HG02571 (cell line): ENCODE results near the gene PEAR1.

ENCODE experiments used
- ATAC-seq: cut with Tn5 transposase; IDR thresholded peaks from one replicate; pipeline ENCODE4 v1.9.1; 2021; ENCODE audit warnings: mild to moderate bottlenecking, moderate library complexity; ENCODE audit not compliant: unreplicated experiment

The PEAR1 gene

DNA sequence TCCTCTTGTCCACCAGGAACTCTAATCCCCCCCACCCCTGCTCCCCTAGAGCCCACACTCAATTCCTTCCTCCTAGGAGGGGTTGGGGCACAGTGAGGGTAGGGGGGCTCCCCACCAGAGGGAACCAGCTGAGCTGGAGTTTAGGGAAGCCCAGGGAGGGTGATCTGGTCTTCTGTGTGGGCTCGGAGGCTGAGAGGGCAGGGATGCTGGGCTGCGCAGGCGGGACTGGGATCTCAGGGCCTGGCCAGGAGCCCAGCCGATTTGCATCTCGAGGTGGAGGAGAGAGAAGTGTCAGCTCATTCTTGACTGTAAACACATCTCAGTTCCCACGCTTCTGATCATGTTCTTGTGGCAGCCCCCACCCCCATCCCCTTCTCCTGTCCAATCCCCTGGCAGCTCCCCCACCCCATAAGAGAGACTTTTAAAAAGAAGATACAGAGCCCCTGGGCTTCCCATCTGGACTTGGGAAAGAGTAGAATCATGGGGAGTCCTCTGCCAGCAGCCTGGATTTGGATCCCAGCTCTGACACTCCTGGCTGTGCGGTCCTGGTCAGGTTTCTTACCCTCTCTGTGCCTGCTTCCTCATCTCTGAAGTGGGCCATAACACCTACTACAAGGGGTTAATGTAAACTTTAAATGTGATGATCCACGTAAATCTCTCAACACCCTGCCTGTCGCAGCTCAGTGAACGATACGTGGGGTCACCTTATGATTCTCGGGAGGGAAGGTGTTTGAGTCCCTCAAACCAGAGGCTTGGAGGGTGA lies 6.6 kb downstream of the PEAR1 start:
- no peak for ATAC-seq

DNA sequence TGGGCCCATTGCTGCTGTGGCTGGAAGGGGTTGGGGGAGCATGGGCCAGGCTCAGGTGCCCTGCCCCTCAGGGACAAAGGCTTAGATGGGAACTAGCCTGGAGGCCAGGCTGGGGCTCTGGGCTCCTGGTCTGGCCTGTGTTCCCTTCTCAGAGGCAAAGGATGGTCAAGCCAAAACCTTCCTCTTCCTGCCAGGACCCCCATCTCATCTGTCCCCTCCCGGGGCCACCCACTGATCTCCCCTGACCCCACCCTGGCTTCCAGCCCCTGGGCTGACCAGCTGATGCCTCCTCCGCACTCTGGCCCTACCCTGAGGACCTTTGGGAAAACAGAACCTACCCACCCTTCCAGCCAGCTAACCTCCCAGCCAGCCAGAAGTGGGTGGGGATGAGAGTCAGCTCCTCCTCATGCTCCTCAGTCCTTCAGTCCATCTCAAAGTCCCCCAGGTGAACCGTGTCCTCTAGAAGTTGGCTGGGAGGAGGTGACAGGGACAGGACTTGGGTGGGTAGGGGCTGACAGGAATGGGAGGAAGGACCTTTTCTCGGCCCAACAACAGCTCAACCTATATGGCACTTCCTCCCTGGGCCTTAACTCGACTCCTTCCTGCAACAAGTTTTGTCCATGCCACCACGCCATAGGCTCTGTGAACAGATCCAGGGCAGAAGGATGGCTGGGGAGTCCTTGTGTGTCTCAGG lies 7.5 kb downstream of the PEAR1 start:
- no peak for ATAC-seq

DNA sequence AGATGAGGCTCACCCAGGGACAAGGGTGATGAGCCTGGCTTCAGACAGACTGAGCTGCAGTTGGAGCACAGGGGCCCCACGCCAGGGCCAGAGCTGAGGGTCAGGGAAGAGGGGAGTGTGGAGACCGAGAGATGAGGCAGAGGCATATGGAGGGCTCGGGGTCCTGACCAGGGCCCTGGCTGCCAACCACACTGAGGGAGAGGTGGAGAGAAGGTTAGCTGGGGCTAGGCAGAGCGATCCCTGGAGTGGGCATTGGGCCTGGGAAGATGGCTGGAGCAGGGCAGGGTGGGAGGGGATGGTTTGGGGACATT lies 8.0 kb downstream of the PEAR1 start:
- no peak for ATAC-seq

DNA sequence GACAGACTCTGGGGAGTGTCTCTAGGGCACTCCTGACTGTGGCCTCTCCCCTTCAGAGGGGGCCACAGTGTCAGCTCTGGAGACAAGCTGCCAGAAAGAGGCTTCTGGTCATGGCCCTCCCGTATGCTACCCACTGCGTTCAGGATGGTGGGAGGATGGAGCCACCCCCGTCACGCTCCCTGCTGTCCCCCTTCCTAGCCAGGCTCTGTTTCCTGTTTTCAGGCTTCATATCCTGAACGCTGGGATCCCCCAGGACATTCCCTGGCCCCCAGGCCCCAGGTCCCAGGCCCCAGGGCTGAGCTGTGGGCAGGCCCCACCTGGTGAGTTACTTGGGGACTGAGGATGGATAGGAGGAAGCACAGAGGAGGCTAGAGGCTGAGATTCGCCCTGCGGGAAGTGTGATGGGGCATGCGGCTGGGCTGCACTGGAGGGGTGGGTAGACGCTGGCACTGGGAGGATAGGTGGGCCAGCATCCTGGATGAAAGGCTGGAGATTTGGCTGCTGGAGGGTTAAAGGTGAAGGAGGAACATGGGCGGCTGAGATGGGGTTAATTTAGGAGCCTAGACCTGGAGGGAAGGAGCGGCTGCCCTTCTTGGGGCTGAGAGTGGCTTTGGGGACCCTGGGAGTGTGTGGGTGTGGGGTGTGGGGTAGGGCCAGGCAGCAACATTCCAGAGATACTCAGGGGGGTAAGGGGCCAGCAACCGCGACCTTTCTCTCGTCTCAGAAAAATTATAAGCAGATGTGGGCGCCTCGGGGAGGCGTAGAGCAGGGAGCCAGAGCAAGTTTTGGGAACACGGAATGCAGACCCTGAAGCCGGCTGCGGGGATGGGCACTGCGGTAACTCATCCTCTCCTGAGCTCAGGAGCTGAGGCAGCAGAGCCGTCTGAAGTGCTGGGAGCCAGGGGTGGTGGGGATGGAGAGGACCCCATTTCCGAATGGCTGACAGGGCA lies 8.7 kb downstream of the PEAR1 start:
- ATAC-seq, result no peak

DNA sequence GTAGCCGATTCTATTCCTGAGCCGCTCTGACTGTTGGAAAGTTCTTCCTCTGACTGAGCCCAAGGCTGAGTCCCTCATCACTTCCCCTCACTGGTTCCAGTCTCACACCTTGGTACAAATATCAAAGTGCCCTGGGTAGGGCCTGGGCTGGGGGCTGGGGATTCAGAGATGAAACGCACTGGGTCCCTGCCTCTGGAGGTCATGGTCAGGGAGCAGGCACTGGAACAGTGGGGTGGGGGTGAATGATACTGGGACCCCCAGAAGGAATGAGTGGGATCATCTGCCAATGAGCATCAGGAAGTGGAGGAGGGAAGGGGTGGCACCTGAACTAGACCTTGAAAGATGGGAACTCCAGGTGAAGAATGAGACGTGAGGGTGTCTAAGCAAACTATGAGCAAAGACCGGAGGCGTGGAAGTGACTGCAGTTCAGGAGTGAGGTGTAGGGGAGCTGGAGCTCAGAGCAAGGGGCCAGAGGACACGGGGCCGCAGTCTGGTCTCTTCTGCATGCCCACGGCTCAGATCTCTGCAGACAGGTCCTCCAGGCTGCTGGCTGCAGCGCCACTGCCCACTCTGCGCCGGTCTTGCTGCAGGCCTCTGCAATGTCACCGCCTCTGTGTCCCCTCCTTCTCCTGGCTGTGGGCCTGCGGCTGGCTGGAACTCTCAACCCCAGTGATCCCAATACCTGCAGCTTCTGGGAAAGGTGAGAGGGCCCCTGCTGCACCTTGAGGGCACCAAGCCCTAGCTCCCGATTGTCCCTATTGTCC lies 10.0 kb downstream of the PEAR1 start:
- ATAC-seq, result no peak

DNA sequence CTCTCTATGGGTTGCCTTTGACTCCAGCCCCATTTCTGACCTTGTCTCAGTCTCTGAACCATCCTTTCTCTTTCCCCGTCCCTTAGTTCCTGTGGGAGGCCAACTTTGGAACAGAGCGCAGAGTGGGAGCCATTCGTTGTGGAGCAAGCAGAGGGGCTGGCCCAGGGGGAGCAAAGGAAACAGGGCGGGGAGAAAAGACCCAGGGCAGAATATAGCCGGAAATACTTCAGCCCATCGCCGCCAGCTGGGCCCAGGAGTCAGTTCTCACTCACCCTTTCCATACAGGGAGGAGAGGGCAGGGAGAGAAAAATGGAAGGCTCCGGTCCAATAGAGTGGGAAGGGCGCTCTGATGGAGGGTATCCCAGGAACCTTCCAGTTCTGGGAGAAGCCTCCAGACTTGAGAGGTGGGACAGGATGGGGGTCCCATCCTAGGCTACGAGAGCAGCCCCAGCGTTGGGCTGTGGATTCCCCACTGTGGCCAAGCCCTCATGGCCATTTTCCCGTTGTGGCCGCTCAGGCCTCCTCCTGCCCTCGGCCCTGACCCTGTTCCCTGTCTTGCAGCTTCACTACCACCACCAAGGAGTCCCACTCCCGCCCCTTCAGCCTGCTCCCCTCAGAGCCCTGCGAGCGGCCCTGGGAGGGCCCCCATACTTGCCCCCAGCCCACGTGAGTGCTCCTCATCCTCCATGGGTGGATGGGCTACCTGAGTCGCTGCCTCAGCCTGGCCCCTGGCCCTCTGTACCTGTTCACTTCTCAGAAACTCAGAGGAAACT lies 10.9 kb downstream of the PEAR1 start:
- ATAC-seq, result no peak

DNA sequence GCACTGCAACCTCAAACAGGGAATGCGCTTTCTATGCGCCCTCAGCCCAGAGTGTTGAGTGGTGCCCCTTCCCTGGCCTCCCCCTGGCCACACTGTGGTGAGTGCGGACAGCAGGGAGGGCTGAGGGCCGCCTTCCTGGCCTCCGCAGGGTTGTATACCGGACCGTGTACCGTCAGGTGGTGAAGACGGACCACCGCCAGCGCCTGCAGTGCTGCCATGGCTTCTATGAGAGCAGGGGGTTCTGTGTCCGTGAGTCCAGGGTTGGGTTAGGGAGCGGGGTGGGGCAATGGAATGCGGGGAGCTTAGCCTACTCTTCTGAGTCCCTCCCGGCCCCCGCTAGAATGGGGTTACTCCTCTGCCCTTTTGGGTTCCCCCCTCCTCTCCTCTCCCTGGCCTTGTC lies 11.7 kb downstream of the PEAR1 start:
- no peak for ATAC-seq

DNA sequence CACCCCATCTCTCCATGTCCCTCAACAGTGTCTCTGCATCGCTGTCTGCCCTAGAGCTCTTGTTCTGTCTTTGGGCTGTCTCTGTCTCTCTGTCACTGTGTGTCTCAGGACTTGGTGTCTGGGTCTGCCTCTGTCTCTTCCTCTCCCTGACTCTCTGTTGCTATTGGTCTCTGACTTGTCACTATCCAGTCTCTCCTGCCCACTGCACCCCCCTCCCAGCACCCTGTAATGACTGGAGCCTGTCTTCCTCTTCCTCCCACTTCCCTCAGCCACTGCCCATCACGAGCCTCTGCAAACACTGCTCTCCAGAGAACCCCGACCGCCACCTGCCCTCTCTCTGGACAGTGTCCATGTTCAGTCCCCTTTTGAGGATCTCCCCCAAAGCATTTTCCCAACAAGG lies 12.1 kb downstream of the PEAR1 start:
- no peak for ATAC-seq

DNA sequence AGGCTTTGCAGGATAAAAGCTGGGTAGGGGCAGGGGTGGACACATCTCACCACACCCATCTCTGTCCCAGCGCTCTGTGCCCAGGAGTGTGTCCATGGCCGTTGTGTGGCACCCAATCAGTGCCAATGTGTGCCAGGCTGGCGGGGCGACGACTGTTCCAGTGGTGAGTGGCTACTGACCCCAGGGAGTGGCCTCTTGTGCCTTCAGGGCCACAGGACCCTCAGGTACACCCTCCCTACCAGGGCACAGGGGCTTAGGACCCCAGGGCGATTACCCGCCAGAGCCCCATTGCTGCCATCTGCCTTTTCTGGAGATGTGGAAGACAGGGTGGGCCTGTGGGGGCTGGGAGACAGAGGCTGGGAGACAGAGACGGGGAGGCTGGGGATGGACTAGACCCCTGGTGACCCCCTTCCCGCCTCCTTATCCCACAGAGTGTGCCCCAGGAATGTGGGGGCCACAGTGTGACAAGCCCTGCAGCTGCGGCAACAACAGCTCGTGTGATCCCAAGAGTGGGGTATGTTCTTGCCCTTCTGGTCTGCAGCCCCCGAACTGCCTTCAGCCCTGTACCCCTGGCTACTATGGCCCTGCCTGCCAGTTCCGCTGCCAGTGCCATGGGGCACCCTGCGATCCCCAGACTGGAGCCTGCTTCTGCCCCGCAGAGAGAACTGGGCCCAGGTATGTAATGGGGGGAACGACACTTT lies 12.8 kb downstream of the PEAR1 start:
- no peak for ATAC-seq

DNA sequence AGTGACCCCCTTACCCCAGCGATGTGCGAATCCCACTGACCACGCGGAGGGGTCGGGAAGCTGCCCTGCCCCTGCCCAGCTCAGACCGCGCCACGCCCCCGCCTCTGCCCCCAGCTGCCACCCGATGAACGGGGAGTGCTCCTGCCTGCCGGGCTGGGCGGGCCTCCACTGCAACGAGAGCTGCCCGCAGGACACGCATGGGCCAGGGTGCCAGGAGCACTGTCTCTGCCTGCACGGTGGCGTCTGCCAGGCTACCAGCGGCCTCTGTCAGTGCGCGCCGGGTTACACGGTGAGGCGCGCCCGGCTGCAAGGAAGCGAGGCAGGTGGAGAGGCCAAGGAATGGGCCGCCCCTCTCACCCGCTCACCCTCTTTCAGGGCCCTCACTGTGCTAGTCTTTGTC lies 15.0 kb downstream of the PEAR1 start:
- ATAC-seq, result no peak

DNA sequence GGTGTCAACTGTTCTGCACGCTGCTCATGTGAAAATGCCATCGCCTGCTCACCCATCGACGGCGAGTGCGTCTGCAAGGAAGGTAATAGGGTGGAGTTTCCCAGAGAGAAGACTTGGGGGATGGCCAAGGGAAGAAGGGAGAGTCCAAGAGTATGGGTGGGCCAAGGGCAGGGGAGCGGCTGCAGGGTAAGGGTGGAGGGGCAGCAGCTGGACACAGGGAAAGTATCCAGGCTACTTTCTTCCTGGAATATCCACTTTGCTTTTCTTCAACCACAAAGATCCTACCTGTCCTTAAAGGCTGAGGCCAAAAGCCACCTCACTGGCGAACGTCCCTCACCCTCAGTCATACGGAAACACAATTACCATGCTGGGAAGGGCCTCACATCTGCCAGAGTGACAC lies 15.4 kb downstream of the PEAR1 start:
- ATAC-seq, result no peak

DNA sequence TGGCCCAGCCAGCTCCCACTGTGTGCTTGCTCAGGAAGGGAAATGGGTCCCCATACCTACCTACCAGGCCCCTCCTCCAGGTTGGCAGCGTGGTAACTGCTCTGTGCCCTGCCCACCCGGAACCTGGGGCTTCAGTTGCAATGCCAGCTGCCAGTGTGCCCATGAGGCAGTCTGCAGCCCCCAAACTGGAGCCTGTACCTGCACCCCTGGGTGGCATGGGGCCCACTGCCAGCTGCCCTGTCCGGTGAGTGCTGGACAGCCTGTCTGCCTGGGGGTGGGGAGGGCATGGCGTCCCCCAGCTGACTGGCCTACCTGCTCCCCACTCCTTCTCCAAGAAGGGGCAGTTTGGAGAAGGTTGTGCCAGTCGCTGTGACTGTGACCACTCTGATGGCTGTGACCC lies 16.2 kb downstream of the PEAR1 start:
- ATAC-seq, result no peak

DNA sequence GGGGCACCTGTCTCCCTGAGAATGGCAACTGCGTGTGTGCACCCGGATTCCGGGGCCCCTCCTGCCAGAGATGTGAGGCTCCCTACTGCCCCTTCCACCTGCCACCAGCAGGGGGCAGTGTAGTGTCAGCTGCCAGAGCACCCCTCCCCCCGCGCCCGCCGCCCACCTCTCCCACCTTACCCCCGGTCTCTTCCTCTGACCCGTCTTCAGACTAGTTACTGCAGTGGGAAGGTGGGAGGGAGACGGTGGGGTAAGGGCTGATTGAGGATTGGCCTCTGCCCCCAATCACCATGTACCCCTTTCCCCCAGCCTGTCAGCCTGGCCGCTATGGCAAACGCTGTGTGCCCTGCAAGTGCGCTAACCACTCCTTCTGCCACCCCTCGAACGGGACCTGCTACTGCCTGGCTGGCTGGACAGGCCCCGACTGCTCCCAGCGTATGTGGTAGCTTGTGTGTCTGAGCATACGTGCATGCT lies 16.8 kb downstream of the PEAR1 start:
- no peak for ATAC-seq

DNA sequence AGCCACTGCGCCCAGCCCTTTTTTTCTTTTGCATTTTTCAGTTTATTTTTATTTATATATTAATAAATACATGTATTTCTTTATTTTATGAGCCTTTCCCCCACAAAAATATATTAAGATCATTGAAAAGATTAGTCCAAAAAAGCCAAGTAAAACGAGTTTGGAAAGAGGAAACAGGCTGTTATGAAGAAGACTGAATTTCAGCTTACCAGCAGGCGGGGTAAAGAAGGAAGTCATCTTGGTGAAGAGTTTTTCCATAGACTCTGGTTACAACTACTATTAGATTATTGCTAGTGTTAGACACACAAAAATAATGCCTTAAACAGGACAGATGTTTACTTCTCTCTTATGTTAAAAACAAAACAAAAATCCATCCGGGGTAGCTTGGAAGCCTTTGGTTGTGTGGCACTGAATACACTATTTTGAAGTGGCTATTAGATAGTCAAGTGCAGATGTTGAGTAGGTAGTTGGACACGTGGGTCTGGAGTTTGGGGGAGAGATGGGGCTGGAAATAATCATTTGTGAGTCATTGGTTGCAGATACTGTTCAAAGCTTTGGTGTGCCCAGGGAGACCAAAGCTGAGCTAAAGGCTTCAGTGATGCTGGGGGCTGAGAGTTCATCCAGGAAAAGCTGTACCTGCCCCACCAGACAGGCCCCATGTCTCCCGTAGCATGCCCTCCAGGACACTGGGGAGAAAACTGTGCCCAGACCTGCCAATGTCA lies 18.2 kb downstream of the PEAR1 start:
- ATAC-seq, result no peak

DNA sequence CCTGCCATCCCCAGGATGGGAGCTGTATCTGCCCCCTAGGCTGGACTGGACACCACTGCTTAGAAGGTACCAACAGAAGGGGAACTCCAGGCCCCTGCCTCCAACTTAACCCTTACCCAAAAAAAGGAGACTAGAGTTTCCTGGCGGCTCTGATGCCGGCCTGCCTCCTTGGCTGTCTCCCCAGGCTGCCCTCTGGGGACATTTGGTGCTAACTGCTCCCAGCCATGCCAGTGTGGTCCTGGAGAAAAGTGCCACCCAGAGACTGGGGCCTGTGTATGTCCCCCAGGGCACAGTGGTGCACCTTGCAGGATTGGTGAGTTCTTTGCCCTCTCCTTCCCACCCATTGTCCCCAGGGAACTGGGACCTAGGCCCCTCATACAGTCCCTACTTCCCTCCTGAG lies 18.8 kb downstream of the PEAR1 start:
- ATAC-seq, result no peak

DNA sequence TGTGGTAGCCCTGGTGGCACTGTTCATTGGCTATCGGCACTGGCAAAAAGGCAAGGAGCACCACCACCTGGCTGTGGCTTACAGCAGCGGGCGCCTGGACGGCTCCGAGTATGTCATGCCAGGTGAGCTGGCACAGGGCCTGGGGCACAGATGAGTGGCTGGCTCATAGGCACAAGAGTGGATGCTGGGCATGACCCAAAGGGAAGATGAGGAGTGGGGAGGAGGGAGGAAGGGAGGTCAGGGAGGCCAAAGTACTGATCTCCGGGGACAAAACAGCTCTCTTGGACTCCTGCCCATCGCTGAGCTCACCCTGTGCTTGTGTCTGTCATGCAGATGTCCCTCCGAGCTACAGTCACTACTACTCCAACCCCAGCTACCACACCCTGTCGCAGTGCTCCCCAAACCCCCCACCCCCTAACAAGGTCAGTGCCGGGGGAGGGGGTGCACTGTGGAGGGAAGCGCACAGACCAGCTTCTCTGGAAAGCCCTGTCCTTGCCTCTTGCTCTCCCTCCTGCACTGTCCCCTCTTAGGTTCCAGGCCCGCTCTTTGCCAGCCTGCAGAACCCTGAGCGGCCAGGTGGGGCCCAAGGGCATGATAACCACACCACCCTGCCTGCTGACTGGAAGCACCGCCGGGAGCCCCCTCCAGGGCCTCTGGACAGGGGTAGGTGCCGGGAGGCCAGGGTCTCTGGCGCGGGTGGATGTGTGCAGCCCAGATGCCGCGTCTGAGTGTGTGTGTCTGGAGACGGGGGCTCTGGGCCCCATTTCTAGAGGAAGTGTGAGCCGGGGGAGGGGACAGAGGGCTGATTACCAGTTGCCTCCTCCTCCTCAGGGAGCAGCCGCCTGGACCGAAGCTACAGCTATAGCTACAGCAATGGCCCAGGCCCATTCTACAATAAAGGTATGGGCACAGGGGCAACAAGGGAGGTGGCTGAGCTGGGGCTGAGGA lies 19.6 kb downstream of the PEAR1 start:
- no peak for ATAC-seq

DNA sequence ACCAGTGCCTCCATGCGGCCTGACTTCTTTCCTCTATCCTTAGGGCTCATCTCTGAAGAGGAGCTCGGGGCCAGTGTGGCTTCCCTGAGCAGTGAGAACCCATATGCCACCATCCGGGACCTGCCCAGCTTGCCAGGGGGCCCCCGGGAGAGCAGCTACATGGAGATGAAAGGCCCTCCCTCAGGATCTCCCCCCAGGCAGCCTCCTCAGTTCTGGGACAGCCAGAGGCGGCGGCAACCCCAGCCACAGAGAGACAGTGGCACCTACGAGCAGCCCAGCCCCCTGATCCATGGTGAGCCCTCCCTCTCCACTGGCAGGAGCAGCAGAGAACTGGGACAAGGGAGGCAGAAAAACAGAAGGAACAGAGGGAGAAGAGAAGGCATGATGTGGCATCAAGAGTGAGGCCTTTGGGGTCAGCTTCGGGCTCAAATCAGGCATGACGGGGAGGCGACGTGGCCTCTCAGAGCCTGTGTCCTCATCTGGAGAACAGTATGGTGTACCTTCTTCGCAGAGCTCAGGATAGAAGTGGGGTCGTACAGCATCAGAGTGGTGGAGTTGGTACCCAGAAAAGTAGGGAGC lies 20.4 kb downstream of the PEAR1 start:
- ATAC-seq, result no peak
